Activated gamma-delta T cell treated with Interleukin-2 at 50 U/mL for 16 hours (primary cell): ENCODE results near the gene TAS1R3.

Experiments
- DNase-seq: peaks from one replicate; pipeline ENCODE4 v3.0.0-alpha.2; 2020

Gene TAS1R3

DNA sequence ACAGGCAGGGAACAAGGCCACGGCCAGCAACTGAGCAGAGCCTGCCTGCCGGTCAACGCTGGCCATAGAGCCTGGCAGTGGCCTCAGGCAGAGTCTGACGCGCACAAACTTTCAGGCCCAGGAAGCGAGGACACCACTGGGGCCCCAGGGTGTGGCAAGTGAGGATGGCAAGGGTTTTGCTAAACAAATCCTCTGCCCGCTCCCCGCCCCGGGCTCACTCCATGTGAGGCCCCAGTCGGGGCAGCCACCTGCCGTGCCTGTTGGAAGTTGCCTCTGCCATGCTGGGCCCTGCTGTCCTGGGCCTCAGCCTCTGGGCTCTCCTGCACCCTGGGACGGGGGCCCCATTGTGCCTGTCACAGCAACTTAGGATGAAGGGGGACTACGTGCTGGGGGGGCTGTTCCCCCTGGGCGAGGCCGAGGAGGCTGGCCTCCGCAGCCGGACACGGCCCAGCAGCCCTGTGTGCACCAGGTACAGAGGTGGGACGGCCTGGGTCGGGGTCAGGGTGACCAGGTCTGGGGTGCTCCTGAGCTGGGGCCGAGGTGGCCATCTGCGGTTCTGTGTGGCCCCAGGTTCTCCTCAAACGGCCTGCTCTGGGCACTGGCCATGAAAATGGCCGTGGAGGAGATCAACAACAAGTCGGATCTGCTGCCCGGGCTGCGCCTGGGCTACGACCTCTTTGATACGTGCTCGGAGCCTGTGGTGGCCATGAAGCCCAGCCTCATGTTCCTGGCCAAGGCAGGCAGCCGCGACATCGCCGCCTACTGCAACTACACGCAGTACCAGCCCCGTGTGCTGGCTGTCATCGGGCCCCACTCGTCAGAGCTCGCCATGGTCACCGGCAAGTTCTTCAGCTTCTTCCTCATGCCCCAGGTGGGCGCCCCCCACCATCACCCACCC lies at the start of gene TAS1R3:
TAS1R3 (plus strand) TSS at position 213 of the 898 bp plus-strand sequence; CDS start at position 279, 66 bp downstream.
- no peak for DNase-seq

DNA sequence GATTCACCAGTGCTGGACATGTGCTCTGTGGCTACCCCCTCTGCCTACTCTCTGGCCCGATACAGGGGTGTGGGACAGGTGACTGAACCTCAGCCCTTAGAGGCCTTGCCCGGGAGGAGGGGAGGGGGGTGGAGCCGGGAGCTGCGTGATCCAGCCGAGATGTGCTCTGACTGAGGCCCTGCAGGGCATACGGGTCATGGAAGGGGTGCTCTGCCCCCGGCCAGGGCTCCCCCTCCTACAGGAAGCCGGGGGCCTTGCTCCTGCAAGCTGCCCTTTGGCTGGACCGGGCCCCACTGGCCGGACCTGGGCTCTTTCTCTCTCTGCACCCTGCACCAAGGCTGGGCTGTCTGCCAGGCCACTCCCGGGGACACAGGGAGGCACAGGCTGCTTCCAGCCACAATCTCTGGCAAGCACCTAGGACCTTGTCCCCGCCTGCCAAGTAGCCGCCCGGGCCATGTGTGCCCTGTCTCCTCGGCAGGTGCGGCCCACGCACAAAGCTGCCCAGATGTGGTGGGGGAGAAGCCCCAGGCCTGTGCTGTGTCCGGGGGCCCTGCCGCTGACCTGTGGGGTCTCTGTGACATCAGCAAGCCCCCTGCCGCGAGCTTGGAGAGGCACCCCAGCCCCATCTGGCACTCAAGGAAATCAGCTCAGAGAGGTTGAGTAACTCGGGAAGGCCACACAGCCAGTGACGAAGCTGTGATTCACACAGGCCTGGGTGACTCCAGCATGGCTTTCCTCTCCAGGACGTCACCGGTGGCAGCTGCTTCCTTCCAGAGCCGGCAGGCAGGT lies 49.4 kb upstream of the TAS1R3 start:
- no peak for DNase-seq

DNA sequence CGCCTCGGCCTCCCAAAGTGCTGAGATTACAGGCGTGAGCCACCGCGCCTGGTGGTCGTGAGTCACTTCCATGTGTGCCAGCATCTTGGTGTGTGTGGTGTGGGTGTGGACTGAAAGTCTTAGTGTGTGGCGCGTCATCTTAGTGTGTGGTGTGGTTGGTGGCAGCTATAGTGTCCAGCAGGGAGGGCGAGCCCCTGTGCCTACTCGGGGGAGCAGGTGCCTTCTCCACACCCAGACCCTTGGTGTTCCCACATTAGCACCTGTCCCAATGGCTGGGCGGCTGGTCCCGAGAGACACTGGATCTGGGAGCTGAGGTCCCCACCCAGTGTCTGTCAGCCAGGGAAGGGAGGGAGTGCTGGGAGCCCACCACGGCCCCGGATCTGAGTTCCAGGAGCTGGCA lies 48.1 kb upstream of the TAS1R3 start:
- DNase-seq = no peak

- no peak for DNase-seq
Measured at GRCh38 chr1:1283821-1284220, 47.3 kb upstream of the TAS1R3 start.

- no peak for DNase-seq
Measured at GRCh38 chr1:1284221-1285101, 46.6 kb upstream of the TAS1R3 start.

- no peak for DNase-seq
Measured at GRCh38 chr1:1285102-1285571, 45.9 kb upstream of the TAS1R3 start.

DNA sequence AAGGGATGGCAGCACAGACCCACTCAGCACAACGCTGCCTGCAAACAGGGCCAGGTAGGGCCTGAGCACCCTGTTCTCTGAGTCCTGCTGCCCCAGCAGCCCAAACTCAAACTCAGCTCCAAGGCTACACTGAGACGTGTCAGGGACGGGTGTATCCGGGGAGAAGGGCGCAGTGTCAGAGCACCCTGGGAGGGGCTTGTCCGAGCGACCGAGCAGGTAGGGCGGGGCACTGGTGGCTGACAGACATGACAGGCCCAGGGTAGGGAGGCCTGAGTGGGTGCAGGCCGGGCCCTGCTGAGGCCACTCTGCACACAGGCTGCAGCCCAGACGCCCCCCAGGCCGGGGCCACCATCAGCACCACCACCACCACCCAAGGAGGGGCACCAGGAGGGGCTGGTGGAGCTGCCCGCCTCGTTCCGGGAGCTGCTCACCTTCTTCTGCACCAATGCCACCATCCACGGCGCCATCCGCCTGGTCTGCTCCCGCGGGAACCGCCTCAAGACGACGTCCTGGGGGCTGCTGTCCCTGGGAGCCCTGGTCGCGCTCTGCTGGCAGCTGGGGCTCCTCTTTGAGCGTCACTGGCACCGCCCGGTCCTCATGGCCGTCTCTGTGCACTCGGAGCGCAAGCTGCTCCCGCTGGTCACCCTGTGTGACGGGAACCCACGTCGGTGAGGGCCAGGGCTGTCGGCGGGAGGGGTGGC lies 45.3 kb upstream of the TAS1R3 start:
- no peak for DNase-seq

DNA sequence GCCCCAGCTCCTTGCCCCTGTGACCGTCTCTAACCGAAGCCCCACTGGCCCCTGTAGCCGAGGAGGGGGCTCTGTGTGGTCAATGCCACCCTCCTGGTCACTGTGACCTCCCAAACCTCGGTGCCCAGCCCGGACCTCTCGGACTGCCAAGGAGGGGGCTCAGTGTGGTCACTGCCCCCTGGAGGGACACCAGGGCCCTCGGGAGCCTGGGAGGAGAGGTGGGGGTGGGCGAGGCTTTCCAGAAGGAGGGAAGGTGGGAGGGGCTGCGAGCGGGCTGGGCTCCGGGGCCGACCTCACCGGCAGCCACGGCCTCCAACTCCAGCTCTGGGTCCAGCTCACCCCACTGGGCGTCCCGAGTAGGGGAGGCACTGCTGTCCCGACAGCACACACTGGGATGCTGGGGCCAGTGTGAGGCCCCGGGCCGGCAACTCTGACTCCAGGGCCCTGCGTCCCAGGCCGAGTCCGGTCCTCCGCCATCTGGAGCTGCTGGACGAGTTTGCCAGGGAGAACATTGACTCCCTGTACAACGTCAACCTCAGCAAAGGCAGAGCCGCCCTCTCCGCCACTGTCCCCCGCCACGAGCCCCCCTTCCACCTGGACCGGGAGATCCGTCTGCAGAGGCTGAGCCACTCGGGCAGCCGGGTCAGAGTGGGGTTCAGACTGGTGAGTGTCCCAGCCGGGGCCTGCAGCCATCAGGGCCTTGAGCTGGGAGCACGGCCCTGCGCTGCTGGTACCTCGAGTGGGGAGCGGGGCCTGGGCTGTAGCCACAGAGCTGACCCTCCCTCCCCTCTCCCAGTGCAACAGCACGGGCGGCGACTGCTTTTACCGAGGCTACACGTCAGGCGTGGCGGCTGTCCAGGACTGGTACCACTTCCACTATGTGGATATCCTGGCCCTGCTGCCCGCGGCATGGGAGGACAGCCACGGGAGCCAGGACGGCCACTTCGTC lies 44.5 kb upstream of the TAS1R3 start:
- DNase-seq = no peak

- no peak for DNase-seq
Measured at GRCh38 chr1:1287288-1288110, 43.6 kb upstream of the TAS1R3 start.

- DNase-seq = peak; percentile 44
Measured at GRCh38 chr1:1290238-1290731, 40.8 kb upstream of the TAS1R3 start.

DNA sequence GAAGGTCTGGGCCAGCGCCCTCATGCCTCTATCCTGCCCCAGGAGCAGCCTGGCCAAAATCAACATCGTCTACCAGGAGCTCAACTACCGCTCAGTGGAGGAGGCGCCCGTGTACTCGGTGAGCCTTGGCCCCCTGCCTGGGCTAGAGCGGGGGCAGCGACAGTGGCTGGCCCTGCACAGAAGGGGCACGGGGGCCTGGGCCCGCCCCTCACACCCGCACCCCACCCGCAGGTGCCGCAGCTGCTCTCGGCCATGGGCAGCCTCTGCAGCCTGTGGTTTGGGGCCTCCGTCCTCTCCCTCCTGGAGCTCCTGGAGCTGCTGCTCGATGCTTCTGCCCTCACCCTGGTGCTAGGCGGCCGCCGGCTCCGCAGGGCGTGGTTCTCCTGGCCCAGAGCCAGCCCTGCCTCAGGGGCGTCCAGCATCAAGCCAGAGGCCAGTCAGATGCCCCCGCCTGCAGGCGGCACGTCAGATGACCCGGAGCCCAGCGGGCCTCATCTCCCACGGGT lies 40.0 kb upstream of the TAS1R3 start:
- DNase-seq = no peak

DNA sequence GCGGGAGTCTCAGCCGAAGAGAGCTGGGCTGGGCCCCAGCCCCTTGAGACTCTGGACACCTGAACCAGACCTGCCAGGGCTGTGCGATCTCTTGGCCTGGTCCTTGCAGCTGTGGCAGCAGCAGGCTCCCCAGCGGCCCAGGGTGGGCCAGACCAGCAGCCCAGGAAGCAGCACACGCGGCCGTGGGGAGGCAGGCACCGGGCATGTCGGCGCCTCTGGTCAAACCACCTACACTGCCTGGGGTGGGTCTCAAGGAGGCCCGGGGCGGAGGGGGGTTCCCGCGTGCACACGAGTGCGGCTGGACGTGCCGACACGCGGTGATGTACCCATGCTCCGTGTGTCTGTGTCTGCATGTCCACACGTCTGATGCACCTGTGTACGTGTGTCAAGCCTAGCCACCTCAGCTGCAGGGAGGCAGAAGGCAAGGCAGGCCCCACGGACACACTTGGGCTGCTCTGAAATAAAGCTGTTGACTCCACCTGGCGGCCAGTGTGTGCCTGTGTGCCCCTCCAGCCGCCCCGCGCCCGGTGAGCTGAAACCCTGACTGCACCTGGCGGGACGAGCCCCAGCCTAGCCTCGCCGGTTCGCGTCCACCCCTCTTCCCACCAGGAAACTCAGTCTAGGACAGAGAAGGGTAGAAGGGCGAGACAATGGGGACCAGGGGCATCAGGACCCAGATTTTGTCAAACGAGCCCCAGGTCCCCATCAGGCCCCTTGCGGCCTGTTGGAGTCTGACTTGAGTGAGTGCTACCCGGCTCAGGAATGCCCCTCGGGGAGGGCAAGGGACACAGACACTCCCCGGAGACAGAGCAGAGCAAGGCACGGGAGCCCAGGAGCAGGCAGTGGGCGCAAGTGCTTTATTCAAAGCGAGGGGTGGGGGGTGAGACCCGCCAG lies 39.3 kb upstream of the TAS1R3 start:
- DNase-seq = peak; percentile 60

GRCh38 chr1:1292442-1292779 lies 38.7 kb upstream of the TAS1R3 start:
- DNase-seq = no peak

DNA sequence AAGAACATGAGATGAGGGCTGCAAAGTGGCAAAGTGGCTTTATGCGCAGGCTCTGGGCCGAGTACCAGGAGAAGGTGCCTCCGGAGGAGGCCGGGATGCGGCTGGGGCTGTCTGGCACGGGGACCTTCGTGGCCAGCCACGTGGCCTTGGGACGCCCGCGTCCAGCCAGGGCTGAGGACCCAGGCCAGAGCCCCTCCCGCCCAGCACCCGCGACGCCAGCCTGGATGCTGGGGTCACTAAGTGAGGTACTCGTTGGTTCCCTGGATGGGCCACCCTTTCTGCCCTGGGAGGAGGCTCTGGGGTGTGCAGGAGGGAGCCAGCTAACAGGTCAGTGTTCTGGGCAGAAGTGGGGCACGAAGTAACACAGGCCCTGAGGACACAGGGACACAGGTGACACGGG lies 38.2 kb upstream of the TAS1R3 start:
- DNase-seq = no peak

- no peak for DNase-seq
Measured at GRCh38 chr1:1293263-1294249, 37.5 kb upstream of the TAS1R3 start.

GRCh38 chr1:1294250-1294890 lies 36.7 kb upstream of the TAS1R3 start:
- no peak for DNase-seq
